Uterus (tissue), 4 donors: Measurements from ENCODE around the gene PTPA. TPM values are rescaled to one million over a fixed set of nuclear protein-coding genes. Genes with fewer than 3 reads are reported as not detected.

Experiments used
- DNase-seq, 2 donors: peaks; one replicate each; pipeline ENCODE4 v3.0.0-alpha.2; 2019 to 2020
- H3K27ac ChIP-seq, 2 donors: fragments of 200-600 bp; sonication (generic); 1 replicate in 1 of 2; 2 replicates in 1 of 2; pipeline ENCODE4 v1.5.1; 2016 to 2018
- H3K27me3 ChIP-seq, 2 donors: fragments of 200-600 bp; sonication (generic); one replicate each; pipeline ENCODE4 v1.5.1; 2018 to 2019; ENCODE audit warnings: control low read depth in 1 of 2
- H3K36me3 ChIP-seq, 2 donors: fragments of 200-600 bp; sonication (generic); one replicate each; pipeline ENCODE4 v1.5.1; 2019; ENCODE audit warnings: control low read depth in 1 of 2
- H3K4me1 ChIP-seq, 2 donors: fragments of 200-600 bp; sonication (generic); one replicate each; pipeline ENCODE4 v1.5.1; 2018 to 2019; ENCODE audit warnings: control low read depth in 1 of 2
- H3K4me3 ChIP-seq, 2 donors: fragments of 200-600 bp; sonication (generic); 1 replicate in 1 of 2; 2 replicates in 1 of 2; pipeline ENCODE4 v1.5.1; 2018 to 2019; ENCODE audit warnings: mild to moderate bottlenecking in 1 of 2
- H3K9me3 ChIP-seq, 2 donors: fragments of 200-600 bp; sonication (generic); one replicate each; pipeline ENCODE4 v1.5.1; 2019; ENCODE audit warnings: control low read depth in 1 of 2
- POLR2A ChIP-seq, 2 donors: fragments of 450-650 bp; IDR thresholded peaks; one replicate each; pipeline ENCODE4 v1.6.1; 2016; ENCODE audit warnings: antibody characterized with exemption in 2 of 2, mild to moderate bottlenecking in 1 of 2, moderate library complexity in 1 of 2
- intact Hi-C: fragments of 100-400 bp; cut with DNase I; formaldehyde crosslinking; loops from one replicate; pipeline ENCODE4 v1.15.1; 2023; ENCODE audit warnings: low total_unique reads
- total RNA-seq, 4 donors: library from RNA; depleted of rRNA in 3 of 4; stranded (reverse); fragments of >200 nt in 3 of 4; gene quantifications; one replicate each; pipeline versions ENCODE4 v1.1.0 to v1.2.4, GENCODE V29; 2014 to 2023
- TF ChIP-seq, protein P1 (sequence below), 4 experiments: fragments of 200-600 bp in 2 of 4; fragments of 450-650 bp in 2 of 4; sonication (generic) in 2 of 4; IDR thresholded peaks; one replicate each; pipeline ENCODE4 v1.5.1; 2016 to 2019; ENCODE audit warnings: antibody characterized with exemption in 4 of 4, mild to moderate bottlenecking in 2 of 4, moderate library complexity in 1 of 4
- donor health status: DM: yes; HTN: yes; CAD: no.

Gene PTPA
- total RNA-seq, 4 donors from 2014 or later = 28.9 to 107 (median 62.1) TPM

DNA sequence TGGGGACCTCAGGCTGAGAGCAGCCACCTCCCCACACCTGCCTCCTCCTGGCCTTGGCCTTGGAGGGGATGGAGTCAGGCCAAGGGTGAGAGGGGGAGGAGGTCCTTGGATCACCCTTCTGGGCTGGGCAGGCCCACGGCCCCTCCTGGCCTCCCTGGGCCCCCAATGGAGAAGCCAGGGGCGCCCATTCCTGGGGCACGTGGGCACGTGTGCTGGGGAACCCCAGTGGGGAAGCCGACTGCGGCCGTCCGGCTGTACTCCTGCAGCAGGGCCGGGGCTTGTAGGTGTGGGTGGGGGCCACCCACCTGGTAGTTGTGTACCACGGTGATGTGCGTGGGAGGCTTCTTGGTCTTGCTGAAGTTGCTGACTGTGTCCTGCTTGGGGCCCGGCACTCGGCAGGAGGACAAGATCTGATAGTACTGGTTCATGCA is 9.1 kb upstream of the PTPA start:
- Histone ChIP-seq H3K9me3 (no peaks in the 10 kb centered on the region), H3K4me1 (no peaks in the 10 kb centered on the region), H3K27ac (no peak overlapping the region), H3K4me3 (no peak overlapping the region), H3K27me3 (no peaks in the 10 kb centered on the region), H3K36me3 (no peaks in the 10 kb centered on the region)
- intact Hi-C loops = no loop called here
- no peak for DNase-seq
- TF ChIP-seq, protein P1, sequence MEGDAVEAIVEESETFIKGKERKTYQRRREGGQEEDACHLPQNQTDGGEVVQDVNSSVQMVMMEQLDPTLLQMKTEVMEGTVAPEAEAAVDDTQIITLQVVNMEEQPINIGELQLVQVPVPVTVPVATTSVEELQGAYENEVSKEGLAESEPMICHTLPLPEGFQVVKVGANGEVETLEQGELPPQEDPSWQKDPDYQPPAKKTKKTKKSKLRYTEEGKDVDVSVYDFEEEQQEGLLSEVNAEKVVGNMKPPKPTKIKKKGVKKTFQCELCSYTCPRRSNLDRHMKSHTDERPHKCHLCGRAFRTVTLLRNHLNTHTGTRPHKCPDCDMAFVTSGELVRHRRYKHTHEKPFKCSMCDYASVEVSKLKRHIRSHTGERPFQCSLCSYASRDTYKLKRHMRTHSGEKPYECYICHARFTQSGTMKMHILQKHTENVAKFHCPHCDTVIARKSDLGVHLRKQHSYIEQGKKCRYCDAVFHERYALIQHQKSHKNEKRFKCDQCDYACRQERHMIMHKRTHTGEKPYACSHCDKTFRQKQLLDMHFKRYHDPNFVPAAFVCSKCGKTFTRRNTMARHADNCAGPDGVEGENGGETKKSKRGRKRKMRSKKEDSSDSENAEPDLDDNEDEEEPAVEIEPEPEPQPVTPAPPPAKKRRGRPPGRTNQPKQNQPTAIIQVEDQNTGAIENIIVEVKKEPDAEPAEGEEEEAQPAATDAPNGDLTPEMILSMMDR (IDR thresholded peaks at IDR 0.05) = no peak
- TF ChIP-seq POLR2A (IDR thresholded peaks at IDR 0.05) = no peak

DNA sequence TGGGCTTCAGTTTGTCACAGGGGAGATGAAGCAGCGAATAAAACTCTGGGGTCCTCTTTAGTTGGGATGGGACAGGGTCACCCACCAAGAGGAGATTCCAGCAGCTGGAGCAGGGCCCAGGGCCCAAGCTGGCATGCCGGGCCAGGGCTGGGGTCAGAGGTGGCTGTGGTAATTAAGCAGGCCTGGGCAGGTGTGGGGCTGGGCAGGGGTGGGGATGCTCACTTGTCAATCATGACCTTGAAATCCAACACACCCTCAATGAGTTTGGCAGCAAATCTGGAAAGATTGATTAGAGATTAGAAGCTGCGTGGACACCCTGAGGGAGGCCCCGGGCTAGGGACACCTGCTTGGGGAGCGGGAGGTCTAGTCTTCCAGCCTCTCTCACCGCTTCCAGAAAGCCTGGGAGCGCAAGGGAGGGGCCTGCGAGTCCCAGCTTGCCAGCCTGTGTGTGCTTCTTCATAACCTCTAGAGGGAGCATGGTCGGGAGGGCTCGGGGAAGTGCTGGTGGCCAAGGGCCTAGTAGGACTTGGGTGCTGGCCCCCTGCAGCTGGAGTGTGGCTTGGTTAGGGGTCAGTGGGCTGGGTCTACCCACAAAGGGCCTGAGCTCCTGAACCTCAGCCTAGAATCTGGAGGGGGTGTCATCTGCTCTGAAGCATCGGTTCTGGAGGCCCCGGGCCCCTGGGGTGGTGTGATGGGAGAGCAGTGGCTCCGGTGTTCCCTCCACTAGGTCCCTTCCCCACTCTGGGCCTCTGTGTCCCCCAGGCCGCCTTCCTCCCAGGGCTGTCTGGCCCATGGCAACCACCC is 8.2 kb upstream of the PTPA start:
- intact Hi-C loops = no loop called here
- Histone ChIP-seq H3K27me3 (no peaks in the 10 kb centered on the region), H3K4me3 (no peak overlapping the region), H3K9me3 (no peaks in the 10 kb centered on the region), H3K36me3 (no peaks in the 10 kb centered on the region), H3K27ac (no peak overlapping the region), H3K4me1 (no peaks in the 10 kb centered on the region)
- DNase-seq = no peak
- TF ChIP-seq, protein P1 (IDR thresholded peaks at IDR 0.05) = peak in 1 of 4 experiments; percentile 18
- TF ChIP-seq POLR2A (IDR thresholded peaks at IDR 0.05) = no peak

DNA sequence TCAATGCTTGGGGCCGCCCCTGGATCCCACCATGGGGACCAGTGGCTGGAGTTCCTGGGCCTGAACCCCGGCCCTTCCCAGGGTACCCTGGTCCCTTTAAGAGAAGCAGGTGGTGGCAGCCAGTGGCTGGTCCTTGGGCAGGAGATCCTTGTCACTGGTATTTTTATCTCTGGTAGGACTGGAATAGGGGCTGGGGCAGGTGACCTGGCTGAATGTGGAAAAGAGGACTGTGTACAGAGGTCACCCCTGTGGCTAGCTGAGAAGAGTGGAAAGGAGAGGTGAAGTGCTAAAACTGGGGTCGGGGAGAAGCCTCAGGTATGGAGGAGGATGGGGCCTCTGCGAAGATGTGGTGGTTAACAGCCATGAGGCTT is 7.6 kb upstream of the PTPA start:
- intact Hi-C loops = no loop called here
- no peak overlapping the region for H3K4me3 ChIP-seq
- no peak for TF ChIP-seq POLR2A (IDR thresholded peaks at IDR 0.05)
- TF ChIP-seq, protein P1 (IDR thresholded peaks at IDR 0.05) = no peak
- DNase-seq = no peak
- no peaks in the 10 kb centered on the region for H3K27me3 ChIP-seq
- no peaks in the 10 kb centered on the region for H3K9me3 ChIP-seq
- H3K4me1 ChIP-seq = no peaks in the 10 kb centered on the region
- no peaks in the 10 kb centered on the region for H3K36me3 ChIP-seq
- no peak overlapping the region for H3K27ac ChIP-seq

DNA sequence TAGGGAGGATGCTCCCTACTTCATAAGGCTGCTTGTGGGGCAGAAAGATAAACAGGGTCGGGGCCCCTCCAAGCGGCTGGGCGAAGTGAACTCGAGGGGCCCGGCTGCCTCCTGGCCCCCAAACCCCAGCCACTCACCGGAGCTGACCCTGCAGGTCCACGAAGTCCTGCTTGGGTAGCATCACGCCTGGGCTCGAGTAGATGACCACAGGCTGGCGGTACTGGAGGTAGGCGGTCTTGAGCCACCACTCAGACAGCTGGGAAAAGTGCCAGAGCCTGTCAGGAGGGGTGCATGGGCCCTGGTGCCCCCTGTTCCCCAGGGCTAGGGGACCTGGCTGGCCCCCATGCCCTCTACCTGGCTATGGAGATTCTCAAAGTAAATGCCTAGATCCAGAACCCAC is 7.2 kb upstream of the PTPA start:
- Histone ChIP-seq H3K4me1 (no peaks in the 10 kb centered on the region), H3K4me3 (no peak overlapping the region), H3K9me3 (no peaks in the 10 kb centered on the region), H3K27me3 (no peaks in the 10 kb centered on the region), H3K27ac (no peak overlapping the region), H3K36me3 (no peaks in the 10 kb centered on the region)
- no peak for DNase-seq
- intact Hi-C loops = no loop called here
- no peak for TF ChIP-seq POLR2A (IDR thresholded peaks at IDR 0.05)
- TF ChIP-seq, protein P1 (IDR thresholded peaks at IDR 0.05) = no peak

DNA sequence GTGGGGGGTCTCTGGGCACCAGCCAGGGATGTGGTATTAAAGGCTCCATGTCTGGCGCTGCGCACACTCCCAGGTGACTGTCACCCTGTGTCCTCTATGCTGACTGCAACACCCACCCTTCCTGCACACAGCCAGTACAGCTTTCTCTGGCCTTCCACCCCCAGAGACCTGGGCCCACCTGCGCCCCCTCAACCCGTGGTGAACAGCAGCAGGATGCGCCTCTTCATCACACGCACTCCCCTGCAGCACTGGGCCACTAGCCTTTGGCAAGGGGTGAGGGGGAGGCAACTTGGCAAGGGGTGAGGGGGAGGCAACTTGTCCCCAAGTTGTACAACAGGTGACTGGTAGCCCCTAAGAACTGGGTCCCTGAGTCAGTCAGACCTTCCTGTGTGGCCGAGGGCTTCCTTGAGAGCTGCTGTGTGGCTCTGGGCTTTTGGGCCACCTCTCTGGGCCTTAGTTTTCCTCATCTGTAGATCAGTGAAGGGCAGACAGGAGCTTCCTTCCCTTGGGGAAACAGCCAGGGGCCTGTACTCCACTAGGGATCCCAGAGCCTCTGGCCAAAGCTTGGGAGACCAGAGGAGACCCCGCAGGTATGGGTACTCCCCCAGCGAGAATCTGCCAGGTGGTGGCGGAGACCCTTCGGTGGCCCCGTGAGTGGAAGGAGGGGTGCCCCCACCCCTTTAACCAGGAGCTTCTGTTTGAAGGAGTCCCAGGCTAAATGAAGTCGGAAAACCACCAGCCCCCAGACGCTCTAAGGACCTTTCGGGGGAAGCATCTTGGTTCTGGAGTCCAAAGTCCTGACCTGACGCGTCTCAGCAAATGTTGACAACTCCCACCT is 5.1 kb upstream of the PTPA start:
- no peak for DNase-seq
- H3K36me3 ChIP-seq = no peaks in the 10 kb centered on the region
- TF ChIP-seq, protein P1 (IDR thresholded peaks at IDR 0.05) = no peak
- TF ChIP-seq POLR2A (IDR thresholded peaks at IDR 0.05) = no peak

More for the DNA sequence above, 5.1 kb upstream of the PTPA start:
- intact Hi-C loops = no loop called here
- no peak overlapping the region for H3K4me3 ChIP-seq
- H3K4me1 ChIP-seq = no peaks in the 10 kb centered on the region
- no peaks in the 10 kb centered on the region for H3K27me3 ChIP-seq
- H3K27ac ChIP-seq = no peak overlapping the region
- H3K9me3 ChIP-seq = no peaks in the 10 kb centered on the region
